Measurements from ENCODE around the gene PXN.
A peak's percentile ranks its signal among the peaks of the same experiment; 100 is the strongest.
"Not testable (repeated sequence)": the region's sequence is repeated elsewhere in the genome, so short reads cannot be mapped to it uniquely, and the experiment has no call there.

The PXN gene

GRCh38 chr12:120196817-120197541 lies 68.6 kb downstream of the PXN start:
- intact Hi-C loops (cut with DNase I): loop anchor here (10.0 kb wide), 1 partner anchor 82 kb away; the partner anchor contains the start of gene RAB35
- DNase-seq: not testable (repeated sequence)

- DNase-seq: no peak
- intact Hi-C loops (cut with DNase I): loop anchor here (10.0 kb wide), 1 partner anchor 82 kb away; the partner anchor contains the start of gene RAB35
Measured at GRCh38 chr12:120196363-120196762, 69.2 kb downstream of the PXN start.

- DNase-seq: peak; percentile 64 to 95 (median 91)
- intact Hi-C loops (cut with DNase I): loop anchor here (10.0 kb wide), 1 partner anchor 80 kb away; the partner anchor contains the start of gene RAB35
Measured at GRCh38 chr12:120194534-120195395, 70.8 kb downstream of the PXN start, which contains the start of gene GCN1. TSS of gene GCN1 (minus strand) at chr12:120194715. CDS start at chr12:120194697, 18 bp downstream.

- no peak for DNase-seq
- intact Hi-C loops (cut with DNase I): loop anchor here (10.0 kb wide), 1 partner anchor 79 kb away; the partner anchor contains the start of gene RAB35
Measured at GRCh38 chr12:120194226-120194533, 71.3 kb downstream of the PXN start.

GRCh38 chr12:120193286-120193685 lies 72.2 kb downstream of the PXN start:
- intact Hi-C loops (cut with DNase I): loop anchor here (10.0 kb wide), 1 partner anchor 78 kb away; the partner anchor contains the start of gene RAB35

GRCh38 chr12:120190985-120191480 lies 74.5 kb downstream of the PXN start:
- intact Hi-C loops (cut with DNase I): loop anchor here (10.0 kb wide), 1 partner anchor 76 kb away; the partner anchor contains the start of gene RAB35
- no peak for DNase-seq

More at GRCh38 chr12:120193286-120193685, 72.2 kb downstream of the PXN start:
- not testable (repeated sequence) for DNase-seq

- intact Hi-C loops (cut with DNase I): loop anchor here (10.0 kb wide), 1 partner anchor 76 kb away; the partner anchor contains the start of gene RAB35
- peak in 41 of 42 donors; percentile 19 to 83 (median 50) for DNase-seq
Measured at GRCh38 chr12:120190386-120190785, 75.1 kb downstream of the PXN start.

- intact Hi-C loops (cut with DNase I): no loop called here
- DNase-seq: no peak
Measured at GRCh38 chr12:120186654-120187053, 78.9 kb downstream of the PXN start.

GRCh38 chr12:120183211-120183631 lies 82.3 kb downstream of the PXN start:
- intact Hi-C loops (cut with DNase I): no loop called here
- no peak for DNase-seq

GRCh38 chr12:120181991-120182631 lies 83.4 kb downstream of the PXN start:
- intact Hi-C loops (cut with DNase I): no loop called here
- no peak for DNase-seq

GRCh38 chr12:120180975-120181374 lies 84.6 kb downstream of the PXN start:
- intact Hi-C loops (cut with DNase I): no loop called here
- DNase-seq: no peak

GRCh38 chr12:120175537-120175936 lies 90.0 kb downstream of the PXN start:
- intact Hi-C loops (cut with DNase I): no loop called here
- no peak for DNase-seq

- intact Hi-C loops (cut with DNase I): no loop called here
- DNase-seq: no peak
Measured at GRCh38 chr12:120175062-120175461, 90.5 kb downstream of the PXN start.

GRCh38 chr12:120172053-120172452 lies 93.5 kb downstream of the PXN start:
- no peak for DNase-seq
- intact Hi-C loops (cut with DNase I): no loop called here

GRCh38 chr12:120170631-120171030 lies 94.9 kb downstream of the PXN start:
- intact Hi-C loops (cut with DNase I): no loop called here
- DNase-seq: no peak

- DNase-seq: no peak
- intact Hi-C loops (cut with DNase I): no loop called here
Measured at GRCh38 chr12:120169946-120170345, 95.6 kb downstream of the PXN start.

- DNase-seq: no peak
- intact Hi-C loops (cut with DNase I): no loop called here
Measured at GRCh38 chr12:120168337-120168736, 97.2 kb downstream of the PXN start.

- DNase-seq: peak in 22 of 42 donors; percentile 6 to 73 (median 26)
- intact Hi-C loops (cut with DNase I): no loop called here
Measured at GRCh38 chr12:120167529-120168095, 97.9 kb downstream of the PXN start.

GRCh38 chr12:120164293-120164692 lies 101.2 kb downstream of the PXN start:
- DNase-seq: no peak
- intact Hi-C loops (cut with DNase I): no loop called here

Data from head of caudate nucleus (tissue), 42 donors.